HFFc6 (cell line): ENCODE measurements around the gene TANGO6. TPM values are rescaled to one million over a fixed set of nuclear protein-coding genes. Genes with fewer than 3 reads are reported as not detected.
"Not testable (repeated sequence)": the region's sequence is repeated elsewhere in the genome, so short reads cannot be mapped to it uniquely, and the experiment has no call there.

Source experiments
- DNase-seq: peaks from one replicate; pipeline ENCODE4 v3.0.0-alpha.2; 2018
- H3K27ac Mint-ChIP-seq: 2 replicates; pipeline ENCODE4 v1.8.0; 2020; ENCODE audit warnings: mild to moderate bottlenecking, mixed read lengths
- H3K27me3 Mint-ChIP-seq: 2 replicates; pipeline ENCODE4 v1.8.0; 2021; ENCODE audit warnings: mild to moderate bottlenecking, moderate library complexity, mixed read lengths; ENCODE audit not compliant: insufficient read depth
- H3K36me3 Mint-ChIP-seq: 2 replicates; pipeline ENCODE4 v1.8.0; 2021; ENCODE audit warnings: low read depth, mixed read lengths
- H3K4me1 Mint-ChIP-seq: 2 replicates; pipeline ENCODE4 v1.8.0; 2020; ENCODE audit warnings: low read depth, mixed read lengths
- H3K4me3 Mint-ChIP-seq: 2 replicates; pipeline ENCODE4 v1.8.0; 2020; ENCODE audit warnings: mild to moderate bottlenecking, moderate library complexity, mixed read lengths
- H3K9me3 Mint-ChIP-seq: 2 replicates; pipeline ENCODE4 v1.8.0; 2020; ENCODE audit warnings: mild to moderate bottlenecking, mixed read lengths
- CTCF ChIP-seq: fragments of 200-600 bp; sonication (generic); IDR thresholded peaks from 2 replicates; pipeline ENCODE4 v1.5.0; 2021; ENCODE audit warnings: antibody characterized with exemption, mild to moderate bottlenecking
- total RNA-seq, 6 experiments: library from RNA; stranded (reverse); fragmentation: NEBNext Ultra II Directional; extraction: Animal tissue kit (Norgen Biotek cat#: 25700); gene quantifications; 2 replicates in 1 of 6; 3 replicates in 5 of 6; pipeline ENCODE4 v1.2.3, GENCODE V29; 2021

TANGO6 gene
- total RNA-seq, 6 experiments from 2014 or later = 14.7 to 22.1 (median 18.9) TPM

GRCh38 chr16:69118468-69118867 is 275.1 kb downstream of the TANGO6 start:
- no peak overlapping the region for H3K4me3 Mint-ChIP-seq
- H3K36me3 Mint-ChIP-seq = peaks cover 16% of the 10 kb centered on the region

DNA sequence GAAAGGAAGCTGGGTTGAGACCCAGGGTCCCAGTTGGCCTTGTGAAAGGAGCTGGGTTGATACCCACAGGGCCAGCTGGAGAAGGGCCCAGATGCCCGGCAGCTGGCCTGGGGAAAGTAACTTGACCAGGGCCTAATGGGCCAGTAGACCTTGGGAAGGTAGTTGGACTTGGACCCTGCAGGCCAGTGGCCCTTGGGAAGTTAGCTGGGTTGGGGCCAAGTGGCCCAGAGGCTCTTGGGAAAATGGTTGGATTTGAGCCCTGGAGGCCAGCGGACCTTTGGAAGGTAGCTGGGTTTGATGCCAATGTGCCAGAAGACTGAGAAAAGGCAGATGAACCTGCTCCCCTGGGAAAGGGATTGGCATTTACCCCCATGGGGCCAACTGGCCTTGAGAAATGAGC is 275.7 kb downstream of the TANGO6 start:
- DNase-seq = no peak
- TF ChIP-seq CTCF = no peak
- Mint-ChIP-seq H3K9me3 (no peaks in the 10 kb centered on the region), H3K36me3 (peaks cover 16% of the 10 kb centered on the region), H3K27me3 (peaks cover 2% of the 10 kb centered on the region; the same call in 1 of the 2 replicates), H3K27ac (no peak overlapping the region), H3K4me1 (peaks cover 2% of the 10 kb centered on the region), H3K4me3 (no peak overlapping the region)

More at GRCh38 chr16:69118468-69118867, 275.1 kb downstream of the TANGO6 start:
- no peaks in the 10 kb centered on the region for H3K9me3 Mint-ChIP-seq
- H3K27me3 Mint-ChIP-seq = peaks cover 2% of the 10 kb centered on the region; the same call in 1 of the 2 replicates
- no peak for TF ChIP-seq CTCF
- H3K27ac Mint-ChIP-seq = no peak overlapping the region
- no peaks in the 10 kb centered on the region for H3K4me1 Mint-ChIP-seq
- no peak for DNase-seq

DNA sequence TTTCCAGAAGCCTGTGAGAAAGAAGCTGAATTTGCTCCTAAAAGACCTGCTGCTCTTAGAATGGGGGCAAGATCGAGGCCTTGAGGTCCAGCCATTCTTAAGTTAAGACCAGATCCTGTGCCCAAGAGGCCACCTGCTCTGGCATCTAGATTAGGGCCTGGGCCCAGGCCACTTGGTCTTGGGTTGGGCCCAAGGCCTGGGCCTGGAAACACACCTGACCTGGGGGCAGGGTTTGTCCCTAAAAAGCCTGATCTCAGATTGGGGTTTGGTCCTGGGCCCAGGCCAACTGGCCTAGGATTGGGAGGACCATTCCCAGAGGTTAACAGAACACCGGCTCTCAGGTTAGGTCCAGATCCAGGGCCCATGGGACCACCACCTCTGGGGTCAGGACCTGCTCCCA is 276.2 kb downstream of the TANGO6 start:
- Mint-ChIP-seq H3K27me3 (peaks cover 2% of the 10 kb centered on the region; the same call in 1 of the 2 replicates), H3K9me3 (no peaks in the 10 kb centered on the region), H3K36me3 (peaks cover 15% of the 10 kb centered on the region), H3K4me1 (peaks cover 6% of the 10 kb centered on the region), H3K4me3 (no peak overlapping the region), H3K27ac (no peak overlapping the region)
- no peak for TF ChIP-seq CTCF
- no peak for DNase-seq

- Mint-ChIP-seq H3K4me1 (peaks cover 6% of the 10 kb centered on the region), H3K4me3 (no peak overlapping the region), H3K27ac (no peak overlapping the region), H3K9me3 (no peaks in the 10 kb centered on the region), H3K27me3 (no peaks in the 10 kb centered on the region; the same call in 1 of the 2 replicates), H3K36me3 (peaks cover 9% of the 10 kb centered on the region)
- no peak for DNase-seq
- TF ChIP-seq CTCF = no peak
Observed at GRCh38 chr16:69120096-69120664, 276.8 kb downstream of the TANGO6 start.

DNA sequence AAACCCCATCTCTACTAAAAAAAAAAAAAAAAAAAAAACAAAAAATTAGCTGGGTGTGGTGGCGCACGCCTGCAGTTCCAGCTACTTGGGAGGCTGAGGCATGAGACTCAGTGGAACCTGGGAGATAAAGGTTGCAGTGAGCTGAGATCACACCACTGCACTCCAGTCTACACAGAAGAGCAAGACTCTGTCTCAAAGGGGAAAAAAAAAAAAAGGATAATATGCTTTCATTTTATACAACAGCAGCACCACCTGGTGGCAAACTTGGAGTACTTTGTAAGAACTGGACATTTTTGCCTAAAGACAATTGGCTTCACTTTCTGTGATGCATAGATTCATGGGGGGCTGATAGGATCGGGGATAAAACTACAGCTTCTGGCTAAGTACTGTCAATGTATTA is 280.6 kb downstream of the TANGO6 start:
- H3K27ac Mint-ChIP-seq = peak overlapping the region; percentile 61
- H3K4me1 Mint-ChIP-seq = peaks cover 22% of the 10 kb centered on the region
- peaks cover 5% of the 10 kb centered on the region for H3K36me3 Mint-ChIP-seq
- TF ChIP-seq CTCF = peak; percentile 90
- no peaks in the 10 kb centered on the region for H3K9me3 Mint-ChIP-seq
- H3K27me3 Mint-ChIP-seq = no peaks in the 10 kb centered on the region; the same call in 1 of the 2 replicates
- DNase-seq = peak; percentile 62
- H3K4me3 Mint-ChIP-seq = no peak overlapping the region

- peaks cover 23% of the 10 kb centered on the region for H3K4me1 Mint-ChIP-seq
- H3K27ac Mint-ChIP-seq, H3K9me3 Mint-ChIP-seq, H3K27me3 Mint-ChIP-seq, H3K36me3 Mint-ChIP-seq, H3K4me3 Mint-ChIP-seq, DNase-seq: not testable (repeated sequence)
Observed at GRCh38 chr16:69124406-69124805, 281.1 kb downstream of the TANGO6 start.

- not testable (repeated sequence) for H3K9me3 Mint-ChIP-seq, H3K4me3 Mint-ChIP-seq, H3K36me3 Mint-ChIP-seq, H3K27me3 Mint-ChIP-seq, H3K27ac Mint-ChIP-seq, DNase-seq
- H3K4me1 Mint-ChIP-seq = peaks cover 29% of the 10 kb centered on the region
Observed at GRCh38 chr16:69124961-69125360, 281.6 kb downstream of the TANGO6 start.
